Suprapubic skin (tissue), 4 donors: ENCODE data around the gene UBE2K.

Experiments used
- EP300 ChIP-seq: sonication (generic); formaldehyde crosslinking; IDR thresholded peaks from one replicate; pipeline ENCODE4 v1.6.1; 2017; ENCODE audit warnings: antibody characterized with exemption
- POLR2A ChIP-seq, 2 donors: fragments of 450-650 bp; IDR thresholded peaks; one replicate each; pipeline ENCODE4 v1.6.1; 2017; ENCODE audit warnings: antibody characterized with exemption in 2 of 2, mild to moderate bottlenecking in 2 of 2, moderate library complexity in 2 of 2
- POLR2AphosphoS5 ChIP-seq, 3 donors: sonication (generic); formaldehyde crosslinking; IDR thresholded peaks; one replicate each; pipeline ENCODE4 v1.6.1; 2017; ENCODE audit warnings: antibody characterized with exemption in 3 of 3
- TF ChIP-seq, protein P1 (sequence below), 2 donors: fragments of 200-600 bp in 1 of 2; fragments of 450-650 bp in 1 of 2; sonication (generic) in 1 of 2; IDR thresholded peaks; one replicate each; pipeline ENCODE4 v1.5.1; 2016 to 2019; ENCODE audit warnings: antibody characterized with exemption in 2 of 2, mild to moderate bottlenecking in 1 of 2, moderate library complexity in 1 of 2

DNA sequence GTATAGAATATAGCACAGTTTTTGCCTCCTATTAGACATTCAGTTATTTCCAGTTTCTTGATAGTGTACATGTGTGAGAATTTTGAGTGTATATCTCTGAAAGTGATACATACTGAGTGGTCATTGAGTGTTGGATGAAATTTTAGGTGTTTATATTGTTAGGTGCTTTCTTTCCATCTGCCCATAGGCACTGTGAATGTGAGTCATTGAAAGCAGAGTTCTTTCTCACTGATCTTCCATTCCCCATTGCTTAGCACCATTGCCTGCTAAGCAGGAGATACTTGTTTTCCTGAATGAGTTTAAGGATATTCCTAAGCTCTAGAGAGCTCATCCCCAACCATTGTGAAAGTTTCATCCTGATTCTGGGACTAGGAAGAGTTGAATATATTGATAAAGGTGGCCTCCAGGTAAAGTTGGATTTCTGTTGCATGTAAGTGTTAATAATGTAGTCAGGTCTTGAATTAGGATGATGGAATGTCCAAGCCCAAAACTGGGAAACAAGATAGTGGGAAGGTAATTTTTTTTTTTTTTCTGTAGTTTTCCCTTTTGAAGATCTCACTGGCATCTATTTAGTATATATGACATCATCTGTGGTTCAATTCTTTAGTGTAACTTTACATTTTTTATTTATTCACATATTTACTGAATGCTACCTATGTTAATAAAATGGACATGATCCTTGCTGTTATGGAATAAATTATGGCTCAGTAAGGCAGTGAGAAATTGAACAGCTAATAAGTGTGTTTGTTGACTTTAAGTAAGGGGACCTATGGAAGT, 22.1 kb downstream of the UBE2K start:
- TF ChIP-seq POLR2A (IDR thresholded peaks at IDR 0.05) (no peak), POLR2AphosphoS5 (IDR thresholded peaks at IDR 0.05) (no peak), EP300 (no peak)
- TF ChIP-seq, protein P1, sequence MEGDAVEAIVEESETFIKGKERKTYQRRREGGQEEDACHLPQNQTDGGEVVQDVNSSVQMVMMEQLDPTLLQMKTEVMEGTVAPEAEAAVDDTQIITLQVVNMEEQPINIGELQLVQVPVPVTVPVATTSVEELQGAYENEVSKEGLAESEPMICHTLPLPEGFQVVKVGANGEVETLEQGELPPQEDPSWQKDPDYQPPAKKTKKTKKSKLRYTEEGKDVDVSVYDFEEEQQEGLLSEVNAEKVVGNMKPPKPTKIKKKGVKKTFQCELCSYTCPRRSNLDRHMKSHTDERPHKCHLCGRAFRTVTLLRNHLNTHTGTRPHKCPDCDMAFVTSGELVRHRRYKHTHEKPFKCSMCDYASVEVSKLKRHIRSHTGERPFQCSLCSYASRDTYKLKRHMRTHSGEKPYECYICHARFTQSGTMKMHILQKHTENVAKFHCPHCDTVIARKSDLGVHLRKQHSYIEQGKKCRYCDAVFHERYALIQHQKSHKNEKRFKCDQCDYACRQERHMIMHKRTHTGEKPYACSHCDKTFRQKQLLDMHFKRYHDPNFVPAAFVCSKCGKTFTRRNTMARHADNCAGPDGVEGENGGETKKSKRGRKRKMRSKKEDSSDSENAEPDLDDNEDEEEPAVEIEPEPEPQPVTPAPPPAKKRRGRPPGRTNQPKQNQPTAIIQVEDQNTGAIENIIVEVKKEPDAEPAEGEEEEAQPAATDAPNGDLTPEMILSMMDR (IDR thresholded peaks at IDR 0.05): no peak
